ENCODE measurements around the gene PRDM16. TPM values are rescaled to one million over a fixed set of nuclear protein-coding genes. Genes with fewer than 3 reads are reported as not detected.

Gene PRDM16
- total and polyA plus RNA-seq, 2 experiments from 2014 or later = 41.8 to 55.8 TPM

GRCh38 chr1:3197781-3198316 lies 128.8 kb downstream of the PRDM16 start:
- Histone ChIP-seq H3K9me3 (ENCODE audit: low read depth) (no peaks in the 10 kb centered on the region), H3K27ac (peak overlapping the region; percentile 88), H3K4me3 (no peak overlapping the region), H3K4me1 (ENCODE audit: low read depth) (peaks cover 41% of the 10 kb centered on the region), H3K36me3 (no peaks in the 10 kb centered on the region), H3K27me3 (no peaks in the 10 kb centered on the region)
- no peak for TF ChIP-seq CTCF (IDR thresholded peaks at IDR 0.05; ENCODE audit: low read depth, low read length)
- DNase-seq (ENCODE audit: low read depth in 1 of 2, low spot score in 1 of 2) = no peak

- no peak for TF ChIP-seq CTCF (IDR thresholded peaks at IDR 0.05; ENCODE audit: low read depth, low read length)
These were observed 129.6 kb downstream of the PRDM16 start for GRCh38 chr1:3198371-3199271.

GRCh38 chr1:3204725-3205124 lies 135.7 kb downstream of the PRDM16 start:
- no peak overlapping the region for H3K4me3 ChIP-seq
- no peak for DNase-seq (ENCODE audit: low read depth in 1 of 2, low spot score in 1 of 2)
- H3K27ac ChIP-seq = no peak overlapping the region
- TF ChIP-seq CTCF (IDR thresholded peaks at IDR 0.05; ENCODE audit: low read depth, low read length) = no peak
- H3K9me3 ChIP-seq (ENCODE audit: low read depth) = no peaks in the 10 kb centered on the region
- H3K4me1 ChIP-seq (ENCODE audit: low read depth) = peaks cover 4% of the 10 kb centered on the region
- H3K27me3 ChIP-seq = no peaks in the 10 kb centered on the region
- no peaks in the 10 kb centered on the region for H3K36me3 ChIP-seq

More at GRCh38 chr1:3198371-3199271, 129.6 kb downstream of the PRDM16 start:
- peaks cover 41% of the 10 kb centered on the region for H3K4me1 ChIP-seq (ENCODE audit: low read depth)
- no peaks in the 10 kb centered on the region for H3K9me3 ChIP-seq (ENCODE audit: low read depth)
- peak in 1 of 2 donors; percentile 72 for DNase-seq (ENCODE audit: low read depth in 1 of 2, low spot score in 1 of 2)
- H3K27me3 ChIP-seq = no peaks in the 10 kb centered on the region
- H3K4me3 ChIP-seq = no peak overlapping the region
- no peaks in the 10 kb centered on the region for H3K36me3 ChIP-seq
- H3K27ac ChIP-seq = peak overlapping the region; percentile 88

- no peaks in the 10 kb centered on the region for H3K4me1 ChIP-seq (ENCODE audit: low read depth)
These were observed 136.8 kb downstream of the PRDM16 start for GRCh38 chr1:3205815-3206214.

GRCh38 chr1:3206696-3207095 lies 137.7 kb downstream of the PRDM16 start:
- no peak for DNase-seq (ENCODE audit: low read depth in 1 of 2, low spot score in 1 of 2)
- no peaks in the 10 kb centered on the region for H3K4me1 ChIP-seq (ENCODE audit: low read depth)
- no peaks in the 10 kb centered on the region for H3K9me3 ChIP-seq (ENCODE audit: low read depth)
- no peak overlapping the region for H3K27ac ChIP-seq
- no peak for TF ChIP-seq CTCF (IDR thresholded peaks at IDR 0.05; ENCODE audit: low read depth, low read length)
- no peaks in the 10 kb centered on the region for H3K27me3 ChIP-seq
- no peak overlapping the region for H3K4me3 ChIP-seq
- H3K36me3 ChIP-seq = no peaks in the 10 kb centered on the region

More at GRCh38 chr1:3205815-3206214, 136.8 kb downstream of the PRDM16 start:
- no peaks in the 10 kb centered on the region for H3K9me3 ChIP-seq (ENCODE audit: low read depth)
- H3K27ac ChIP-seq = no peak overlapping the region
- H3K4me3 ChIP-seq = no peak overlapping the region
- no peak for TF ChIP-seq CTCF (IDR thresholded peaks at IDR 0.05; ENCODE audit: low read depth, low read length)
- H3K27me3 ChIP-seq = no peaks in the 10 kb centered on the region
- no peak for DNase-seq (ENCODE audit: low read depth in 1 of 2, low spot score in 1 of 2)
- H3K36me3 ChIP-seq = no peaks in the 10 kb centered on the region

All from cardiac muscle cell (in vitro differentiated cells and primary cell).